Adrenal gland (tissue), 5 donors: ENCODE measurements around the gene AOC2.
"Not testable (repeated sequence)": the region's sequence is repeated elsewhere in the genome, so short reads cannot be mapped to it uniquely, and the experiment has no call there.

ENCODE experiments used
- POLR2A ChIP-seq, 2 donors: fragments of 450-650 bp; IDR thresholded peaks; one replicate each; pipeline ENCODE4 v1.6.1; 2017; ENCODE audit warnings: antibody characterized with exemption in 2 of 2, mild to moderate bottlenecking in 2 of 2, moderate library complexity in 1 of 2
- TF ChIP-seq, protein P1 (sequence below), 6 experiments: fragments of 450-650 bp in 4 of 6; fragments of 200-600 bp in 2 of 6; sonication (generic) in 1 of 6; IDR thresholded peaks; 1 replicate in 5 of 6; 2 replicates in 1 of 6; pipeline versions ENCODE4 v1.5.1 to v1.8.0; 2016 to 2021; ENCODE audit warnings: antibody characterized with exemption in 6 of 6, mild to moderate bottlenecking in 2 of 6, moderate library complexity in 1 of 6
- donor health status: DM: no; HTN: no; CAD: no.

DNA sequence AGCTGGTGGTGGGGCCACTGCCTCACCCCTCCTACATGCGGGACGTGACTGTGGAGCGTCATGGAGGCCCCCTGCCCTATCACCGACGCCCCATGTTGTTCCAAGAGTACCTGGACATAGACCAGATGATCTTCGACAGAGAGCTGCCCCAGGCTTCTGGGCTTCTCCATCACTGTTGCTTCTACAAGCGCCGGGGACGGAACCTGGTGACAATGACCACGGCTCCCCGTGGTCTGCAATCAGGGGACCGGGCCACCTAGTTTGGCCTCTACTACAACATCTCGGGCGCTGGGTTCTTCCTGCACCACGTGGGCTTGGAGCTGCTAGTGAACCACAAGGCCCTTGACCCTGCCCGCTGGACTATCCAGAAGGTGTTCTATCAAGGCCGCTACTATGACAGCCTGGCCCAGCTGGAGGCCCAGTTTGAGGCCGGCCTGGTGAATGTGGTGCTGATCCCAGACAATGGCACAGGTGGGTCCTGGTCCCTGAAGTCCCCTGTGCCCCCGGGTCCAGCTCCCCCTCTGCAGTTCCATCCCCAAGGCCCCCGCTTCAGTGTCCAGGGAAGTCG is 23.4 kb downstream of the AOC2 start:
- TF ChIP-seq, protein P1, sequence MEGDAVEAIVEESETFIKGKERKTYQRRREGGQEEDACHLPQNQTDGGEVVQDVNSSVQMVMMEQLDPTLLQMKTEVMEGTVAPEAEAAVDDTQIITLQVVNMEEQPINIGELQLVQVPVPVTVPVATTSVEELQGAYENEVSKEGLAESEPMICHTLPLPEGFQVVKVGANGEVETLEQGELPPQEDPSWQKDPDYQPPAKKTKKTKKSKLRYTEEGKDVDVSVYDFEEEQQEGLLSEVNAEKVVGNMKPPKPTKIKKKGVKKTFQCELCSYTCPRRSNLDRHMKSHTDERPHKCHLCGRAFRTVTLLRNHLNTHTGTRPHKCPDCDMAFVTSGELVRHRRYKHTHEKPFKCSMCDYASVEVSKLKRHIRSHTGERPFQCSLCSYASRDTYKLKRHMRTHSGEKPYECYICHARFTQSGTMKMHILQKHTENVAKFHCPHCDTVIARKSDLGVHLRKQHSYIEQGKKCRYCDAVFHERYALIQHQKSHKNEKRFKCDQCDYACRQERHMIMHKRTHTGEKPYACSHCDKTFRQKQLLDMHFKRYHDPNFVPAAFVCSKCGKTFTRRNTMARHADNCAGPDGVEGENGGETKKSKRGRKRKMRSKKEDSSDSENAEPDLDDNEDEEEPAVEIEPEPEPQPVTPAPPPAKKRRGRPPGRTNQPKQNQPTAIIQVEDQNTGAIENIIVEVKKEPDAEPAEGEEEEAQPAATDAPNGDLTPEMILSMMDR (IDR thresholded peaks at IDR 0.05) = not testable (repeated sequence)
- TF ChIP-seq POLR2A (IDR thresholded peaks at IDR 0.05) = not testable (repeated sequence)
